Measurements from ENCODE around the gene ZWILCH.

DNA sequence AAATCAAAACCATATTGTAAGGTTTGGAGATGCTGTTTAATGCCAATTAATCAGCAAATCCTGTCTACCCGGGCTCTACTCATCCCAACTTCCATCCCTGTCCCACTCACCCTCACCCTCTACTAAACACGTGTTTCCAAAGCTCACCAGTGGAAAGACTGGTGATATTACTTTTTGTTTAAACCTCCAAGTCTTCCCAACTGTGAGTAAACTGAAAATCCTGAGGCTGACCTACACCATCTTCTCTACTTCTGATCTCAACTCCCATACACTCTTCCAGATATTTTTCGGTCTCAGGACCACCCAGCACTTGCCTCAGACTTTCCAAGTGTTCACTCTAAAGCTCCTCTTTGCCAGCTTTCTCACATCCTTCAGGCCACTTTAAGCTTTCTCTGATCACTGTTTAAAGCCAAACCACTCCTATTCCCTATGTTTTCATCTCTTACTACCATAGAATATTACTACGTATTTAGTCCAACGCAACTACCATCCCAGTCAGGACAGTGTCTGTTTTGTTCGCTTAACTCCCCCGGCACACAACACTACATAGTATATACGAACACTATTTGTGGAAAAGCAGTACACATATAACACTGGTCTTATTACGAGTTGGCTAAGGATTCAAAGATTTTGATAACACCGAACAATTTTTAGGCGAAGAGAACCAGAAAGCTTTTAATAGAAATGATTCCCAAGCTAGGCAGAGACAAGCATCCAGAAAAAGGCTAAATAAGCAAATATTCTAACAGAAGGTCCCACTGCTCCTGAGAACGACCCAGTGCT lies 1.2 kb upstream of the ZWILCH start:
- TF ChIP-seq TAF1 (IDR thresholded peaks at IDR 0.05; ENCODE audit: low read depth): no peak
- TF ChIP-seq TCF12 (IDR thresholded peaks at IDR 0.05; ENCODE audit: low read depth): no peak
